Measurements from ENCODE around the gene GALNT9.
"Not testable (repeated sequence)": the region's sequence is repeated elsewhere in the genome, so short reads cannot be mapped to it uniquely, and the experiment has no call there.

Gene GALNT9

GRCh38 chr12:132155771-132156572 lies 173.4 kb downstream of the GALNT9 start:
- no peak for DNase-seq (ENCODE audit: low spot score)

GRCh38 chr12:132154941-132155770 lies 174.2 kb downstream of the GALNT9 start:
- DNase-seq (ENCODE audit: low spot score), result no peak

GRCh38 chr12:132154341-132154761 lies 175.0 kb downstream of the GALNT9 start:
- DNase-seq (ENCODE audit: low spot score), result no peak

- peak; percentile 10 for DNase-seq (ENCODE audit: low spot score)
Measured at GRCh38 chr12:132153501-132154340, 175.7 kb downstream of the GALNT9 start.

- no peak for DNase-seq (ENCODE audit: low spot score)
Measured at GRCh38 chr12:132152953-132153352, 176.4 kb downstream of the GALNT9 start.

GRCh38 chr12:132152411-132152821 lies 177.0 kb downstream of the GALNT9 start:
- DNase-seq (ENCODE audit: low spot score), result no peak

GRCh38 chr12:132151766-132152410 lies 177.5 kb downstream of the GALNT9 start:
- no peak for DNase-seq (ENCODE audit: low spot score)

GRCh38 chr12:132151145-132151765 lies 178.1 kb downstream of the GALNT9 start:
- DNase-seq (ENCODE audit: low spot score), result no peak

- DNase-seq (ENCODE audit: low spot score), result no peak
Measured at GRCh38 chr12:132150780-132151144, 178.6 kb downstream of the GALNT9 start.

- DNase-seq (ENCODE audit: low spot score), result not testable (repeated sequence)
Measured at GRCh38 chr12:132149526-132149925, 179.9 kb downstream of the GALNT9 start.

- DNase-seq (ENCODE audit: low spot score), result no peak
Measured at GRCh38 chr12:132148368-132149045, 180.9 kb downstream of the GALNT9 start.

GRCh38 chr12:132147423-132148367 lies 181.7 kb downstream of the GALNT9 start:
- no peak for DNase-seq (ENCODE audit: low spot score)

GRCh38 chr12:132146772-132147422 lies 182.5 kb downstream of the GALNT9 start:
- no peak for DNase-seq (ENCODE audit: low spot score)

Data from hematopoietic multipotent progenitor cell treated with erythropoietin and hydrocortisone succinate and interleukin-3 and kit ligand, for 17 days (in vitro differentiated cells).